Activated naive CD4-positive, alpha-beta T cell (primary cell): ENCODE results near the gene CCDC170.

ENCODE experiments used
- DNase-seq, 4 experiments: peaks; one replicate each; lab custom pipeline; 2025; lab: John Stamatoyannopoulos, UW

CCDC170 gene

GRCh38 chr6:151546941-151547659 is 53.3 kb downstream of the CCDC170 start:
- no peak for DNase-seq

GRCh38 chr6:151548201-151548600 is 54.4 kb downstream of the CCDC170 start:
- DNase-seq = no peak

GRCh38 chr6:151549790-151550189 is 56.0 kb downstream of the CCDC170 start:
- no peak for DNase-seq

- DNase-seq = no peak
Measured at GRCh38 chr6:151550618-151551017, 56.8 kb downstream of the CCDC170 start.

- no peak for DNase-seq
Measured at GRCh38 chr6:151551223-151551857, 57.5 kb downstream of the CCDC170 start.

- DNase-seq = no peak
Measured at GRCh38 chr6:151553416-151554165, 59.8 kb downstream of the CCDC170 start.

GRCh38 chr6:151561238-151561637 is 67.4 kb downstream of the CCDC170 start:
- DNase-seq = no peak

- DNase-seq = no peak
Measured at GRCh38 chr6:151564654-151565053, 70.8 kb downstream of the CCDC170 start.

GRCh38 chr6:151565940-151566339 is 72.1 kb downstream of the CCDC170 start:
- no peak for DNase-seq

GRCh38 chr6:151566557-151566956 is 72.7 kb downstream of the CCDC170 start:
- no peak for DNase-seq

GRCh38 chr6:151576633-151577032 is 82.8 kb downstream of the CCDC170 start:
- no peak for DNase-seq

GRCh38 chr6:151577257-151577656 is 83.4 kb downstream of the CCDC170 start:
- no peak for DNase-seq

- DNase-seq = no peak
Measured at GRCh38 chr6:151585741-151586140, 91.9 kb downstream of the CCDC170 start.

GRCh38 chr6:151589667-151590066 is 95.8 kb downstream of the CCDC170 start:
- DNase-seq = no peak

GRCh38 chr6:151590742-151591141 is 96.9 kb downstream of the CCDC170 start:
- DNase-seq = no peak

GRCh38 chr6:151592449-151593159 is 98.8 kb downstream of the CCDC170 start:
- DNase-seq = no peak

GRCh38 chr6:151609146-151609902 is 115.5 kb downstream of the CCDC170 start:
- DNase-seq = no peak

GRCh38 chr6:151610326-151610725 is 116.5 kb downstream of the CCDC170 start:
- no peak for DNase-seq

- DNase-seq = no peak
Measured at GRCh38 chr6:151614630-151615029, 120.8 kb downstream of the CCDC170 start.

GRCh38 chr6:151616091-151616513 is 122.3 kb downstream of the CCDC170 start:
- no peak for DNase-seq

- no peak for DNase-seq
Measured at GRCh38 chr6:151616600-151616999, 122.8 kb downstream of the CCDC170 start.

- no peak for DNase-seq
Measured at GRCh38 chr6:151617539-151617938, 123.7 kb downstream of the CCDC170 start.
